ENCODE data around the gene MUC2. TPM values are rescaled to one million over a fixed set of nuclear protein-coding genes. Genes with fewer than 3 reads are reported as not detected.

MUC2 gene
- total RNA-seq, 1 donor from 2014 or later = under 0.01 TPM

- no peak for DNase-seq
Measured at GRCh38 chr11:1121813-1122663, 47.4 kb downstream of the MUC2 start.

- no peak for DNase-seq
Measured at GRCh38 chr11:1122664-1123002, 48.0 kb downstream of the MUC2 start.

- DNase-seq = no peak
Measured at GRCh38 chr11:1123970-1124369, 49.3 kb downstream of the MUC2 start.

Other genes starting within 250 kb of the MUC2 start
- 5.6 TPM for gene CRACR2B, start 247.0 kb upstream of the MUC2 start, total RNA-seq
- gene CD151, start 241.9 kb upstream of the MUC2 start, total RNA-seq = 70.8 TPM
- 64.4 TPM for gene POLR2L, start 232.3 kb upstream of the MUC2 start, total RNA-seq
- gene TSPAN4, start 232.0 kb upstream of the MUC2 start, total RNA-seq = 35.8 TPM
- gene CHID1, start 164.1 kb upstream of the MUC2 start, total RNA-seq = 29.3 TPM
- gene AP2A2, start 149.0 kb upstream of the MUC2 start, total RNA-seq = 29.1 TPM
- gene MUC6, start 38.2 kb upstream of the MUC2 start, total RNA-seq = under 0.01 TPM
- 0.39 TPM for gene MUC5AC, start 83.1 kb downstream of the MUC2 start, total RNA-seq
- gene MUC5B, start 148.2 kb downstream of the MUC2 start, total RNA-seq = 0.30 TPM
- 20.9 TPM for gene TOLLIP, start 234.8 kb downstream of the MUC2 start, total RNA-seq

Data from skin of body (tissue), 2 donors.